CD14-positive monocyte (primary cell): ENCODE results near the gene BCL7B. TPM values are rescaled to one million over a fixed set of nuclear protein-coding genes. Genes with fewer than 3 reads are reported as not detected.
A peak's percentile ranks its signal among the peaks of the same experiment; 100 is the strongest.

Source experiments
- DNase-seq, 3 donors: peaks; one replicate each; pipeline ENCODE4 v3.0.0-alpha.2; 2011 to 2022
- H2AFZ ChIP-seq: 2 replicates; pipeline ENCODE4 v1.6.0; 2012; ENCODE audit warnings: mild to moderate bottlenecking, low read depth, low read length, inconsistent platforms; ENCODE audit not compliant: insufficient read depth, poor library complexity, severe bottlenecking
- H3K27ac ChIP-seq, 2 donors: 1 replicate in 1 of 2; 2 replicates in 1 of 2; pipeline ENCODE4 v1.5.1; 2012 to 2013; ENCODE audit warnings: low read length in 2 of 2, control low read depth in 1 of 2, inconsistent platforms in 1 of 2, low read depth in 1 of 2, mild to moderate bottlenecking in 1 of 2
- H3K27me3 ChIP-seq, 2 donors: one replicate each; pipeline versions ENCODE4 v1.6.0 to v1.6.1; 2011 to 2013; ENCODE audit warnings: low read length in 2 of 2; ENCODE audit not compliant: control insufficient read depth in 2 of 2, insufficient read depth in 2 of 2
- H3K36me3 ChIP-seq, 2 donors: replicated peaks in 1 of 2; 1 replicate in 1 of 2; 2 replicates in 1 of 2; pipeline versions ENCODE4 v1.5.1 to v1.6.1; 2012 to 2013; ENCODE audit warnings: low read length in 2 of 2, control low read depth in 1 of 2, inconsistent platforms in 1 of 2, mild to moderate bottlenecking in 1 of 2; ENCODE audit not compliant: insufficient read depth in 2 of 2, control insufficient read depth in 1 of 2
- H3K4me1 ChIP-seq, 2 donors: 1 replicate in 1 of 2; 2 replicates in 1 of 2; pipeline versions ENCODE4 v1.5.1 to v1.6.1; 2012 to 2013; ENCODE audit warnings: low read length in 2 of 2, control low read depth in 1 of 2, inconsistent platforms in 1 of 2, mild to moderate bottlenecking in 1 of 2, moderate library complexity in 1 of 2; ENCODE audit not compliant: insufficient read depth in 2 of 2, control insufficient read depth in 1 of 2
- H3K4me2 ChIP-seq: replicated peaks from 2 replicates; pipeline ENCODE3; 2012; ENCODE audit warnings: low read length, moderate library complexity, mild to moderate bottlenecking; ENCODE audit not compliant: poor library complexity, severe bottlenecking; ENCODE audit errors: extremely low read depth
- H3K4me3 ChIP-seq, 3 experiments: fragments of 200-600 bp in 1 of 3; sonication (generic) in 1 of 3; replicated peaks in 1 of 3; 1 replicate in 2 of 3; 2 replicates in 1 of 3; pipeline ENCODE4 v1.5.1; 2011 to 2013; ENCODE audit warnings: low read length in 3 of 3, mild to moderate bottlenecking in 3 of 3, control low read depth in 2 of 3, low read depth in 2 of 3, inconsistent platforms in 1 of 3, moderate library complexity in 1 of 3
- H3K79me2 ChIP-seq: 2 replicates; pipeline ENCODE4 v1.6.0; 2012; ENCODE audit warnings: mild to moderate bottlenecking, control low read depth, inconsistent platforms, low read length, moderate library complexity; ENCODE audit not compliant: insufficient read depth
- H3K9ac ChIP-seq: 2 replicates; pipeline ENCODE4 v1.6.0; 2017; ENCODE audit warnings: low read length, mild to moderate bottlenecking; ENCODE audit not compliant: insufficient read depth, poor library complexity, severe bottlenecking
- H3K9me3 ChIP-seq, 2 donors: replicated peaks in 1 of 2; 1 replicate in 1 of 2; 2 replicates in 1 of 2; pipeline versions ENCODE4 v1.5.1 to v1.6.1; 2012 to 2013; ENCODE audit warnings: low read length in 2 of 2, control low read depth in 1 of 2; ENCODE audit not compliant: control insufficient read depth in 1 of 2, insufficient read depth in 1 of 2
- H4K20me1 ChIP-seq: 2 replicates; pipeline ENCODE4 v1.6.0; 2012; ENCODE audit warnings: mild to moderate bottlenecking, low read length, control low read depth, moderate library complexity; ENCODE audit not compliant: insufficient read depth
- H3K27ac Mint-ChIP-seq, 7 donors: one replicate each; pipeline ENCODE4 v1.8.0; 2020; ENCODE audit warnings: mild to moderate bottlenecking in 7 of 7, mixed read lengths in 7 of 7, moderate library complexity in 6 of 7, inconsistent platforms in 2 of 7
- H3K27me3 Mint-ChIP-seq, 3 donors: one replicate each; pipeline ENCODE4 v1.8.0; 2021 to 2022; ENCODE audit warnings: low read depth in 3 of 3, mild to moderate bottlenecking in 3 of 3, mixed read lengths in 3 of 3, moderate library complexity in 3 of 3, inconsistent platforms in 1 of 3
- H3K36me3 Mint-ChIP-seq, 2 donors: one replicate each; pipeline ENCODE4 v1.8.0; 2020; ENCODE audit warnings: mixed read lengths in 2 of 2, inconsistent platforms in 1 of 2, mild to moderate bottlenecking in 1 of 2
- H3K4me1 Mint-ChIP-seq: one replicate; pipeline ENCODE4 v1.8.0; 2020; ENCODE audit warnings: mild to moderate bottlenecking, mixed read lengths
- H3K4me3 Mint-ChIP-seq, 2 donors: one replicate each; pipeline ENCODE4 v1.8.0; 2020; ENCODE audit warnings: mild to moderate bottlenecking in 2 of 2, mixed read lengths in 2 of 2, moderate library complexity in 1 of 2
- H3K9me3 Mint-ChIP-seq, 7 donors: one replicate each; pipeline ENCODE4 v1.8.0; 2020 to 2022; ENCODE audit warnings: mixed read lengths in 7 of 7, mild to moderate bottlenecking in 6 of 7, moderate library complexity in 6 of 7, inconsistent platforms in 2 of 7
- WGBS: methylation state at CpG from one replicate; pipeline ENCODE4 v1.1.5; 2013; ENCODE audit warnings: missing lambda C conversion rate; ENCODE audit not compliant: insufficient coverage; 5-methylcytosine and 5-hydroxymethylcytosine counted together
- intact Hi-C, 2 donors: fragments of 100-400 bp; cut with micrococcal nuclease; formaldehyde crosslinking; loops; one replicate each; pipeline versions ENCODE4 v1.15.0 to v1.15.1; 2023
- polyA plus RNA-seq, 3 donors: library from polyadenylated mRNA; depleted of rRNA in 1 of 3; unstranded in 2 of 3; stranded (reverse) in 1 of 3; fragments of 300-500 nt in 2 of 3; fragments of >200 nt in 1 of 3; fragmentation: Illumina TruSeq in 2 of 3; gene quantifications; 1 replicate in 2 of 3; 2 replicates in 1 of 3; pipeline ENCODE4 v1.2.3, GENCODE V29; 2012 to 2021
- TF ChIP-seq, protein P1 (sequence below): fragments of 200-600 bp; IDR thresholded peaks from one replicate; pipeline ENCODE4 v1.8.0; 2022; ENCODE audit warnings: antibody characterized with exemption, mild to moderate bottlenecking

BCL7B gene
- polyA plus RNA-seq, 3 donors = 53.5 to 73.8 (median 68.7) TPM

DNA sequence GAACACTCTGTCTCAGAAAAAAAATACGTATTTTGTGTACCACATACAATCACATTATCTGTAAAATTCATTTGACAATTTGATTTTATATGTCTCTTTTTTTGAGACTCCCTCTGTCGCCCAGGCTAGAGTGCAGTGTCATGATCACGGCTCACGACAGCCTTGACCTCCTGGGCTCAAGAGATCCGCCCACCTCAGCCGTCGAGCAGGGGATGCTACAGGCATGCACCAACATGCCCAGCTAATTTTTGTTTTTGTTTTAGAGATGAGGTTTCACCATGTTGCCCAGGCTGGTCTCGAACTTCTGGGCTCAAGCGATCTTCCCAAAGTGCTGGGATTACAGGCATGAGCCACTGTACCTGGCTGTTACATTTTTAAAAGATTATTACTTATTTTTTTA, 23.7 kb downstream of the BCL7B start:
- H3K4me1 ChIP-seq = no peaks in the 10 kb centered on the region
- Mint-ChIP-seq H3K27ac (no peak overlapping the region), H3K9me3 (no peaks in the 10 kb centered on the region), H3K4me3 (no peak overlapping the region), H3K36me3 (peaks cover 40 to 48% of the 10 kb centered on the region in 2 donors), H3K27me3 (no peaks in the 10 kb centered on the region), H3K4me1 (peaks cover 5% of the 10 kb centered on the region)
- peaks cover 13% of the 10 kb centered on the region for H4K20me1 ChIP-seq
- no peak for DNase-seq
- intact Hi-C loops = loop anchor here in 1 of 2 donors (10.0 kb wide), 1 partner anchor 69 kb away; no protein-coding TSS in a partner anchor
- H3K4me3 ChIP-seq = no peak overlapping the region
- no peak overlapping the region for H3K27ac ChIP-seq
- no peak overlapping the region for H3K4me2 ChIP-seq
- H3K9ac ChIP-seq = no peak overlapping the region
- TF ChIP-seq, protein P1, sequence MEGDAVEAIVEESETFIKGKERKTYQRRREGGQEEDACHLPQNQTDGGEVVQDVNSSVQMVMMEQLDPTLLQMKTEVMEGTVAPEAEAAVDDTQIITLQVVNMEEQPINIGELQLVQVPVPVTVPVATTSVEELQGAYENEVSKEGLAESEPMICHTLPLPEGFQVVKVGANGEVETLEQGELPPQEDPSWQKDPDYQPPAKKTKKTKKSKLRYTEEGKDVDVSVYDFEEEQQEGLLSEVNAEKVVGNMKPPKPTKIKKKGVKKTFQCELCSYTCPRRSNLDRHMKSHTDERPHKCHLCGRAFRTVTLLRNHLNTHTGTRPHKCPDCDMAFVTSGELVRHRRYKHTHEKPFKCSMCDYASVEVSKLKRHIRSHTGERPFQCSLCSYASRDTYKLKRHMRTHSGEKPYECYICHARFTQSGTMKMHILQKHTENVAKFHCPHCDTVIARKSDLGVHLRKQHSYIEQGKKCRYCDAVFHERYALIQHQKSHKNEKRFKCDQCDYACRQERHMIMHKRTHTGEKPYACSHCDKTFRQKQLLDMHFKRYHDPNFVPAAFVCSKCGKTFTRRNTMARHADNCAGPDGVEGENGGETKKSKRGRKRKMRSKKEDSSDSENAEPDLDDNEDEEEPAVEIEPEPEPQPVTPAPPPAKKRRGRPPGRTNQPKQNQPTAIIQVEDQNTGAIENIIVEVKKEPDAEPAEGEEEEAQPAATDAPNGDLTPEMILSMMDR = no peak
- 86% methylated on average over 4 of the region's 9 CpGs for WGBS
- no peaks in the 10 kb centered on the region for H3K27me3 ChIP-seq
- H3K36me3 ChIP-seq = peaks cover 32 to 39% of the 10 kb centered on the region in 2 donors
- H3K9me3 ChIP-seq = no peaks in the 10 kb centered on the region
- no peak overlapping the region for H2AFZ ChIP-seq
- no peaks in the 10 kb centered on the region for H3K79me2 ChIP-seq

DNA sequence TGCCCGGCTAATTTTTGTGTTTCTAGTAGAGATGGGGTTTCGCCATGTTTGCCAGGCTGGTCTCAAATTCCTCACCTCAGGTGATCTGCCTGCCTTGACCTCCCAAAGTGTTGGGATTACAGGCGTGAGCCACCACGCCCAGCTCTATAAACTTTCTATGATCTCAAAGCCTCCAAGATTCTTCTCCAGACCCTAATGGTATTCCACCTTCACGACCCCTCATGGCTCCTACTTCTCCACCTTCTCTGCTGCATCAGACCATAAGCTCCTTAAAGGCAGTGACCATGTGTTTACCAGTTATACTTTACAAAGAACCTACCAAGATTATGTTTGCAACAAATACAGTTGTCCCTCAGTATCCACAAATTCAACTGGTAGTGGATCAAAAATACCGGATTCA, 25.3 kb downstream of the BCL7B start:
- Mint-ChIP-seq H3K27ac (peak overlapping the region in 1 of 7 donors; percentile 70), H3K4me3 (no peak overlapping the region)
- peaks cover 18 to 25% of the 10 kb centered on the region in 2 donors for H3K36me3 ChIP-seq

More for the DNA sequence above, 25.3 kb downstream of the BCL7B start:
- Histone ChIP-seq H3K4me2 (no peak overlapping the region), H3K9ac (no peak overlapping the region), H3K4me3 (no peak overlapping the region), H3K9me3 (no peaks in the 10 kb centered on the region), H2AFZ (no peak overlapping the region), H3K27me3 (no peaks in the 10 kb centered on the region), H3K27ac (no peak overlapping the region), H3K79me2 (no peaks in the 10 kb centered on the region), H3K4me1 (peaks cover 2 to 3% of the 10 kb centered on the region in 2 donors), H4K20me1 (peaks cover 3% of the 10 kb centered on the region)
- peaks cover 6% of the 10 kb centered on the region for H3K4me1 Mint-ChIP-seq
- intact Hi-C loops = loop anchor here in 1 of 2 donors (10.0 kb wide), 1 partner anchor 67 kb away; no protein-coding TSS in a partner anchor
- no peaks in the 10 kb centered on the region for H3K27me3 Mint-ChIP-seq
- TF ChIP-seq, protein P1 = no peak
- no peak for DNase-seq
- WGBS = 94% methylated on average over 3 of the region's 6 CpGs
- H3K9me3 Mint-ChIP-seq = no peaks in the 10 kb centered on the region
- peaks cover 27 to 34% of the 10 kb centered on the region in 2 donors for H3K36me3 Mint-ChIP-seq
